NCI-H524 (cell line): ENCODE data around the gene AGAP1.
A peak's percentile ranks its signal among the peaks of the same experiment; 100 is the strongest.

ENCODE experiments used
- DNase-seq, 2 experiments: peaks; one replicate each; lab custom pipeline; 2025; lab: John Stamatoyannopoulos, UW

AGAP1 gene

GRCh38 chr2:235812185-235812665, 318.4 kb downstream of the AGAP1 start:
- DNase-seq = no peak

- no peak for DNase-seq
These were observed 319.6 kb downstream of the AGAP1 start for GRCh38 chr2:235813398-235813797.

- no peak for DNase-seq
These were observed 326.7 kb downstream of the AGAP1 start for GRCh38 chr2:235820571-235820970.

GRCh38 chr2:235824331-235824730, 330.5 kb downstream of the AGAP1 start:
- no peak for DNase-seq

- DNase-seq = no peak
These were observed 332.1 kb downstream of the AGAP1 start for GRCh38 chr2:235825946-235826345.

GRCh38 chr2:235826826-235827225, 333.0 kb downstream of the AGAP1 start:
- DNase-seq = no peak

- DNase-seq = no peak
These were observed 333.7 kb downstream of the AGAP1 start for GRCh38 chr2:235827585-235827992.

GRCh38 chr2:235829726-235830125, 335.9 kb downstream of the AGAP1 start:
- DNase-seq = no peak

GRCh38 chr2:235831755-235832154, 337.9 kb downstream of the AGAP1 start:
- DNase-seq = no peak

GRCh38 chr2:235832941-235833340, 339.1 kb downstream of the AGAP1 start:
- DNase-seq = no peak

- DNase-seq = no peak
These were observed 340.3 kb downstream of the AGAP1 start for GRCh38 chr2:235833971-235834620.

GRCh38 chr2:235834781-235835180, 340.9 kb downstream of the AGAP1 start:
- no peak for DNase-seq

GRCh38 chr2:235835810-235836209, 342.0 kb downstream of the AGAP1 start:
- DNase-seq = no peak

GRCh38 chr2:235836491-235836911, 342.7 kb downstream of the AGAP1 start:
- peak in 1 of 2 experiments; percentile 58 for DNase-seq

GRCh38 chr2:235839226-235839625, 345.4 kb downstream of the AGAP1 start:
- DNase-seq = no peak

GRCh38 chr2:235839974-235840373, 346.1 kb downstream of the AGAP1 start:
- DNase-seq = no peak

GRCh38 chr2:235841863-235842262, 348.0 kb downstream of the AGAP1 start:
- no peak for DNase-seq

- no peak for DNase-seq
These were observed 349.1 kb downstream of the AGAP1 start for GRCh38 chr2:235842941-235843340.

GRCh38 chr2:235843591-235844395, 349.9 kb downstream of the AGAP1 start:
- no peak for DNase-seq

GRCh38 chr2:235844561-235844960, 350.7 kb downstream of the AGAP1 start:
- DNase-seq = no peak

GRCh38 chr2:235845245-235845644, 351.4 kb downstream of the AGAP1 start:
- no peak for DNase-seq

GRCh38 chr2:235847576-235847975, 353.7 kb downstream of the AGAP1 start:
- DNase-seq = no peak

GRCh38 chr2:235848055-235848454, 354.2 kb downstream of the AGAP1 start:
- DNase-seq = no peak
